BE2C (cell line): Measurements from ENCODE around the gene PSMG4.

Experiments
- DNase-seq: peaks from one replicate; pipeline ENCODE4 v3.0.0-alpha.2; 2020
- H3K27me3 ChIP-seq: fragments of 250-450 bp; sonication (Bioruptor Pico); 2 replicates; pipeline ENCODE4 v1.5.1; 2020; ENCODE audit warnings: mild to moderate bottlenecking
- H3K36me3 ChIP-seq: fragments of 250-450 bp; sonication (Bioruptor Pico); 2 replicates; pipeline ENCODE4 v1.5.1; 2020; ENCODE audit warnings: mild to moderate bottlenecking
- H3K4me1 ChIP-seq: fragments of 250-450 bp; sonication (Bioruptor Pico); 2 replicates; pipeline ENCODE4 v1.5.1; 2020
- H3K4me3 ChIP-seq: 2 replicates; pipeline ENCODE4 v1.5.1; 2011; ENCODE audit warnings: low read depth, low read length
- H3K9me3 ChIP-seq: fragments of 250-450 bp; sonication (Bioruptor Pico); 2 replicates; pipeline ENCODE4 v1.5.1; 2020
- CTCF ChIP-seq: IDR thresholded peaks from 2 replicates; pipeline ENCODE4 v1.5.1; 2012; ENCODE audit warnings: mild to moderate bottlenecking, low read depth, low read length

Gene PSMG4

GRCh38 chr6:3228771-3229565 is 29.8 kb upstream of the PSMG4 start:
- DNase-seq, result peak; percentile 29
- H3K36me3 ChIP-seq, result peaks cover 12% of the 10 kb centered on the region
- no peak for TF ChIP-seq CTCF
- H3K4me3 ChIP-seq, result peak overlapping the region; percentile 94
- peaks cover 10% of the 10 kb centered on the region for H3K4me1 ChIP-seq
- H3K9me3 ChIP-seq, result no peaks in the 10 kb centered on the region
- H3K27me3 ChIP-seq, result peaks cover 17% of the 10 kb centered on the region

- H3K27me3 ChIP-seq, result peaks cover 17% of the 10 kb centered on the region
- H3K9me3 ChIP-seq, result no peaks in the 10 kb centered on the region
- peak; percentile 54 for DNase-seq
- peaks cover 12% of the 10 kb centered on the region for H3K4me1 ChIP-seq
- H3K36me3 ChIP-seq, result peaks cover 7% of the 10 kb centered on the region
- TF ChIP-seq CTCF, result no peak
- peak overlapping the region; percentile 94 for H3K4me3 ChIP-seq
These were observed 29.1 kb upstream of the PSMG4 start for GRCh38 chr6:3229566-3230178.

- Histone ChIP-seq H3K36me3 (peaks cover 7% of the 10 kb centered on the region), H3K4me1 (peaks cover 12% of the 10 kb centered on the region), H3K9me3 (no peaks in the 10 kb centered on the region), H3K4me3 (peak overlapping the region; percentile 94), H3K27me3 (peaks cover 17% of the 10 kb centered on the region)
- TF ChIP-seq CTCF, result no peak
- no peak for DNase-seq
These were observed 28.4 kb upstream of the PSMG4 start for GRCh38 chr6:3230256-3230882.

GRCh38 chr6:3230900-3231246 is 27.9 kb upstream of the PSMG4 start:
- H3K4me1 ChIP-seq, result peaks cover 12% of the 10 kb centered on the region
- H3K9me3 ChIP-seq, result no peaks in the 10 kb centered on the region
- H3K27me3 ChIP-seq, result peaks cover 17% of the 10 kb centered on the region
- DNase-seq, result peak; percentile 72
- H3K36me3 ChIP-seq, result peaks cover 4% of the 10 kb centered on the region
- H3K4me3 ChIP-seq, result peak overlapping the region; percentile 94
- no peak for TF ChIP-seq CTCF

- H3K4me1 ChIP-seq, result peaks cover 12% of the 10 kb centered on the region
- peak overlapping the region; percentile 94 for H3K4me3 ChIP-seq
- peaks cover 17% of the 10 kb centered on the region for H3K27me3 ChIP-seq
- TF ChIP-seq CTCF, result no peak
- DNase-seq, result peak; percentile 91
- no peaks in the 10 kb centered on the region for H3K9me3 ChIP-seq
- no peaks in the 10 kb centered on the region for H3K36me3 ChIP-seq
These were observed 27.3 kb upstream of the PSMG4 start for GRCh38 chr6:3231247-3232016.
